Erythroblast (primary cell): Measurements from ENCODE around the gene AQP9.

Experiments
- GATA1 ChIP-seq: IDR thresholded peaks from 2 replicates; pipeline ENCODE4 v1.6.1; 2011; ENCODE audit warnings: low read depth, mild to moderate bottlenecking, control low read depth, low read length, moderate library complexity
- POLR2A ChIP-seq: IDR thresholded peaks from 2 replicates; pipeline ENCODE4 v1.6.1; 2011; ENCODE audit warnings: mild to moderate bottlenecking, low read length

DNA sequence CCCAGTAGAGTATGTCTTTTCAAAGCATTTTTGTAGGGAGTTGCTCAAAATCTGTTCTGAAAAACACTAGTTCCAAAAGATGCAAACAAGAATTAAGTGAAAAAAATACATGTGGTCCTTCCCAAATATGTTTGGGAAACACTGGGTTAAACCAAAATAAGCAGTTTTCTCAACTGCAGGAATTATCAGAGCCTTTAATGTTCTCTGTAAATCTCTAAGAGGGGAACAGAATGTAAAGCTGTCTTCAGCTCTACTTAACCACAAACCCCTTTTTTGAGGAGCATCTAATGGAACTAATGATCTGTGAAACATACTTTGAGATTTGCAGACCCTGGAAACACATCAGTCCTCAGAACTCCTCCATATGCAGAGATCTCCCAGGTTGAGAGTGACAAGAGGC, 9.9 kb downstream of the AQP9 start:
- TF ChIP-seq POLR2A (no peak), GATA1 (no peak)
